ENCODE data around the gene CNNM2.
"Not testable (repeated sequence)": the region's sequence is repeated elsewhere in the genome, so short reads cannot be mapped to it uniquely, and the experiment has no call there.

CNNM2 gene

DNA sequence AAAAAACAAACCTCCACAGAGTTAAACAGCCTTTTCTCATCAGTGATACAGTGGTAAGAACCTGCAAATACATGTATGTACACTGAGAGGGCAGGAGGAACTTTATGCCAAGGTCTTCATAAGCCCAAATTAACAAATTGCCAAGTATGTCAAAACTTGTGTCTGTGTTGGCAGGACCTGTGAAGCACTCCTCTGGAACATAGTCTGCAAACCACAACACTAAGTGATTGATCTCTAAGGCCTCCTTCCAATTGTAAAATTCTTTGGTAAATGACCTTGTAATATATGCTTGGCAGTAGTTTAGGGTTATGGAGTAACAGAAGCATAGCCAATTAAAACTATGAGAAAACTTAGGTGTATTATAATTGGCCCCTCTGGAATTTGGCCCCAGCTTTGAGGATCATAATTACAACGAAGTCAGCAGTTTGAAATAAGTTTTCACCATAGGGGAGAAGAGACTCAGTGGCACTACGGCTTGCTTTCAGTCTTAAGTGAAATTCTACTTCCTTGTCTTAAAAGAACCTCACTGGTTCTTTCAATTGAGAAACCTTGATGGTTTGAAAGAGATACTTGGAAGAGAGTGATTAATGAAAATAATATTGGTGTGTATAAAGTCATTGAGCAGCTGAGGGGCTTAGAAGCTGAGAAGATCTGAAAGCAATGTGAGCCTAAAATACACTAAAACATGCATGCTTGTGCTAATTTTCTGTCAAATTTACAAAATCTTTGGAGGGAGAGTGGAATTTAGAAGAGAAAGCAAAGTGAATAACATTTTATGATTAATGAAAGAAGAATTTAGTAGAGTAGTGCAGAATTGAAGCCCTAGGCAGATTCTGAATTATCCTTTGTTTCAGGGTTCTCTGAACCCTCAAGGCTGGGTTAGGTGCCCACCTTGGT lies 57.6 kb downstream of the CNNM2 start:
- H3K9ac ChIP-seq (ENCODE audit: low read depth, low read length): no peak overlapping the region
- H3K4me3 ChIP-seq (ENCODE audit: low read length): no peak overlapping the region
- no peaks in the 10 kb centered on the region for H3K4me1 ChIP-seq (ENCODE audit: control insufficient read depth, insufficient read depth, low read length)
- H3K36me3 ChIP-seq (ENCODE audit: insufficient read depth, low read length): no peaks in the 10 kb centered on the region
- no peaks in the 10 kb centered on the region for H3K27me3 ChIP-seq (ENCODE audit: control insufficient read depth, insufficient read depth, low read length)
- H3K9me3 ChIP-seq (replicated peaks; ENCODE audit: low read length): no peaks in the 10 kb centered on the region
- H3K4me2 ChIP-seq (ENCODE audit: low read length): no peak overlapping the region

DNA sequence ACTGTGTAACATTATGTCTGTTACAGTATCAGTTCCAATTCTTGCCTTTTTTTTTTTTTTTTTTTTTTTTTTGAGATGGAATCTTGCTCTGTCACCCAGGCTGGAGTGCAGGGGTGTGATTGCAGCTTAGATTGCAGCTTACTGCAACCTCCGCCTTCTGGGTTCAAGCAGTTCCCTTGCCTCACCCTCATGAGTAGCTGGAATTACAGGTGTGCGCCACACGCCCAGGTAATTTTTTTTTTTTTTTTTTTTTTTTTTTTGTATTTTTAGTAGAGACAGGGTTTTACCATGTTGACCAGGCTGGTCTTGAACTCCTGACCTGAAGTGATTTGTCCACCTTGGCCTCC lies 58.3 kb downstream of the CNNM2 start:
- H3K4me2 ChIP-seq (ENCODE audit: low read length); H3K9me3 ChIP-seq (replicated peaks; ENCODE audit: low read length); H3K9ac ChIP-seq (ENCODE audit: low read depth, low read length); H3K4me1 ChIP-seq (ENCODE audit: control insufficient read depth, insufficient read depth, low read length); H3K4me3 ChIP-seq (ENCODE audit: low read length); H3K36me3 ChIP-seq (ENCODE audit: insufficient read depth, low read length); H3K27me3 ChIP-seq (ENCODE audit: control insufficient read depth, insufficient read depth, low read length): not testable (repeated sequence)

GRCh38 chr10:102982296-102982695 lies 64.2 kb downstream of the CNNM2 start:
- H3K9ac ChIP-seq (ENCODE audit: low read depth, low read length): no peak overlapping the region
- H3K4me1 ChIP-seq (ENCODE audit: control insufficient read depth, insufficient read depth, low read length): no peaks in the 10 kb centered on the region
- no peaks in the 10 kb centered on the region for H3K9me3 ChIP-seq (replicated peaks; ENCODE audit: low read length)
- no peaks in the 10 kb centered on the region for H3K36me3 ChIP-seq (ENCODE audit: insufficient read depth, low read length)
- no peak overlapping the region for H3K4me3 ChIP-seq (ENCODE audit: low read length)
- no peak overlapping the region for H3K4me2 ChIP-seq (ENCODE audit: low read length)
- H3K27me3 ChIP-seq (ENCODE audit: control insufficient read depth, insufficient read depth, low read length): no peaks in the 10 kb centered on the region

DNA sequence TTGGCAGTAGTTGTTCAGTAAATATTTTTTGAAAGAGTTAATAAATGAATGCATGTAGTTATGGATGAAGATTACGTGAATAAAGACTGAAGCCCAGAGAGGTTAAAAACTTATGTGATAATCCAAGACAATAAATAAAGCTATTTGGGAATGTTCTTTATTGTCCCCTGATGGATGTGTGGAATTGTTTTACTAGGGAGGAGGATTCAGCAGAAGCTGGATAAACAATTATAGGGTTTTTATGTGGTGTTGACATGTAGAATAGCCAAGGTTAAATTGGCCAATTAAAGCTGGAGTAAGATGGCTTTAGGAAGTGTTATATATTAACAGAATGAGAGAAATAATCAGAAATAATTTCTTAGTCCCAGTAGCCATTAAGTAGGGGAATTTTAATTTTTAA lies 66.0 kb downstream of the CNNM2 start:
- Histone ChIP-seq H3K27me3 (ENCODE audit: control insufficient read depth, insufficient read depth, low read length) (no peaks in the 10 kb centered on the region), H3K36me3 (ENCODE audit: insufficient read depth, low read length) (no peaks in the 10 kb centered on the region), H3K4me1 (ENCODE audit: control insufficient read depth, insufficient read depth, low read length) (peaks cover 5% of the 10 kb centered on the region), H3K9me3 (replicated peaks; ENCODE audit: low read length) (no peaks in the 10 kb centered on the region), H3K4me2 (ENCODE audit: low read length) (no peak overlapping the region), H3K9ac (ENCODE audit: low read depth, low read length) (no peak overlapping the region), H3K4me3 (ENCODE audit: low read length) (no peak overlapping the region)

DNA sequence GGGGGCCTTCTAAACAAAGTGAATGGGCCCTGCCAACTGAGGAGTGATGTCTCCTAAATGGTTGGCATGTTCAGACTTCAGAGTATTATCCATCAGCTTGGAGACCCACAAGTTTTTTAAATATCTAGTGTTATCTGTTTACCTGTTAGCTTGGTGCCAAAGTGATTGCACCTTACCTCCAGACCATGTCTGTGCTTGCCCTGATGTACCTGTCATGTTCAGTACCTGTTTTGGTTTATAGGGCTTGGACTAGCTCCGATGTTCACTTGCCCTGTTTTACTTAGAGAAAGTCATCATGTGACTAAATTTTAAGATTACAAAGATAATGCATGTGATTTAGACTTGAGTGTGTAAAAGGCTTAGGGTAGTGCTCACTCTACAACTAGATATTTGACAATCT lies 67.7 kb downstream of the CNNM2 start:
- H3K9me3 ChIP-seq (replicated peaks; ENCODE audit: low read length): no peaks in the 10 kb centered on the region
- peaks cover 6% of the 10 kb centered on the region for H3K4me1 ChIP-seq (ENCODE audit: control insufficient read depth, insufficient read depth, low read length)
- H3K9ac ChIP-seq (ENCODE audit: low read depth, low read length): no peak overlapping the region
- no peak overlapping the region for H3K4me3 ChIP-seq (ENCODE audit: low read length)
- no peaks in the 10 kb centered on the region for H3K27me3 ChIP-seq (ENCODE audit: control insufficient read depth, insufficient read depth, low read length)
- no peak overlapping the region for H3K4me2 ChIP-seq (ENCODE audit: low read length)
- H3K36me3 ChIP-seq (ENCODE audit: insufficient read depth, low read length): no peaks in the 10 kb centered on the region

GRCh38 chr10:102988404-102989314 lies 70.6 kb downstream of the CNNM2 start:
- Histone ChIP-seq H3K4me1 (ENCODE audit: control insufficient read depth, insufficient read depth, low read length) (peaks cover 6% of the 10 kb centered on the region), H3K27me3 (ENCODE audit: control insufficient read depth, insufficient read depth, low read length) (peaks cover 2% of the 10 kb centered on the region), H3K9me3 (replicated peaks; ENCODE audit: low read length) (no peaks in the 10 kb centered on the region), H3K4me3 (ENCODE audit: low read length) (no peak overlapping the region), H3K4me2 (ENCODE audit: low read length) (peak overlapping the region; percentile 50), H3K9ac (ENCODE audit: low read depth, low read length) (no peak overlapping the region), H3K36me3 (ENCODE audit: insufficient read depth, low read length) (no peaks in the 10 kb centered on the region)

GRCh38 chr10:102994531-102995295 lies 76.6 kb downstream of the CNNM2 start:
- Histone ChIP-seq H3K4me3 (ENCODE audit: low read length) (no peak overlapping the region), H3K9ac (ENCODE audit: low read depth, low read length) (no peak overlapping the region), H3K9me3 (replicated peaks; ENCODE audit: low read length) (no peaks in the 10 kb centered on the region), H3K36me3 (ENCODE audit: insufficient read depth, low read length) (no peaks in the 10 kb centered on the region), H3K4me1 (ENCODE audit: control insufficient read depth, insufficient read depth, low read length) (peaks cover 11% of the 10 kb centered on the region), H3K27me3 (ENCODE audit: control insufficient read depth, insufficient read depth, low read length) (peaks cover 4% of the 10 kb centered on the region), H3K4me2 (ENCODE audit: low read length) (no peak overlapping the region)

DNA sequence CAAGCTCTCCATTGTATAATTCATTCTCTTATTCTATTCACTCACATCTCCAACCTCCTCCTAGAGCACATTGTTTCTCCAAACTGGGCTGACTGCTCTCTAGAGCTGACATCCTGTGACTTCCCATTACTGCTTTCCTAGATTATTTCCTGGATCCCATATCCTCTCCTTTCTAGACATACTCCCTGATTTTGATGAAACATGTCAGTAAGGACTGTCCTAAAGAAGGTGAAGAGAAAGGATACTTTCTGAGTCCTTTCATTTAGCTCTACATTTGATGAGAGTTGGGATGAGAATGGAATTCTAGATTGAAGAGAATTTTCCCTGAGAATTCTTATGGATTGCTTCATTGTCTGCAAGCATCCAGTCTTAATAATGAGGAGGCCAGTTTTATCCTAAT lies 78.8 kb downstream of the CNNM2 start:
- H3K4me1 ChIP-seq (ENCODE audit: control insufficient read depth, insufficient read depth, low read length): peaks cover 11% of the 10 kb centered on the region
- H3K9ac ChIP-seq (ENCODE audit: low read depth, low read length): no peak overlapping the region
- no peaks in the 10 kb centered on the region for H3K9me3 ChIP-seq (replicated peaks; ENCODE audit: low read length)
- no peak overlapping the region for H3K4me3 ChIP-seq (ENCODE audit: low read length)
- H3K36me3 ChIP-seq (ENCODE audit: insufficient read depth, low read length): no peaks in the 10 kb centered on the region
- H3K27me3 ChIP-seq (ENCODE audit: control insufficient read depth, insufficient read depth, low read length): peaks cover 4% of the 10 kb centered on the region
- H3K4me2 ChIP-seq (ENCODE audit: low read length): no peak overlapping the region

GRCh38 chr10:102997998-102998397 lies 79.9 kb downstream of the CNNM2 start:
- H3K4me3 ChIP-seq (ENCODE audit: low read length): no peak overlapping the region
- no peaks in the 10 kb centered on the region for H3K9me3 ChIP-seq (replicated peaks; ENCODE audit: low read length)
- no peak overlapping the region for H3K9ac ChIP-seq (ENCODE audit: low read depth, low read length)
- no peak overlapping the region for H3K4me2 ChIP-seq (ENCODE audit: low read length)
- H3K36me3 ChIP-seq (ENCODE audit: insufficient read depth, low read length): no peaks in the 10 kb centered on the region
- peaks cover 4% of the 10 kb centered on the region for H3K27me3 ChIP-seq (ENCODE audit: control insufficient read depth, insufficient read depth, low read length)
- peaks cover 11% of the 10 kb centered on the region for H3K4me1 ChIP-seq (ENCODE audit: control insufficient read depth, insufficient read depth, low read length)

DNA sequence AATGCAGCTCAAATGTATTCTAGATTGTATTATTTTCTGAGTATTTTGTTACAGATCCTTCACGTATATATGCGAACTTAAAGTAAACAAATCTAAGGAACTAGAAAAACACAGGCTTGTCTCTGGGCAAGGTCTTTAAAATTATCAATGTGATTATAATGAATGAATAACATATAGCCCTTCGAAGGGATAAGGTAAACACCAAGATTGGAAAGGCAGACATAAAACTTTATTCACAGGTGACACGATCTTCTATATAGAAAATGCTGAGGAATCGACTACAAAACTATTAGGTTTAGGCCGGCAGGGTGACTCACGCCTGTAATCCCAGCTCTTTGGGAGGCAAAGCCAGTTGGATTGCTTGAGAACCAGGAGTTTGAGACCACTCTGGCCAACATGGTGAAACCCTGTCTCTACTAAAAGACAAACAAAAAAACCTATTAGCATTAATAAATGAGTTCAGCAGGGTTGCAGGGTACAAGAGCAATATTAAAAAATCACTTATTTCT lies 80.4 kb downstream of the CNNM2 start:
- no peak overlapping the region for H3K4me3 ChIP-seq (ENCODE audit: low read length)
- H3K9ac ChIP-seq (ENCODE audit: low read depth, low read length): no peak overlapping the region
- H3K4me2 ChIP-seq (ENCODE audit: low read length): no peak overlapping the region
- H3K4me1 ChIP-seq (ENCODE audit: control insufficient read depth, insufficient read depth, low read length): peaks cover 11% of the 10 kb centered on the region
- H3K9me3 ChIP-seq (replicated peaks; ENCODE audit: low read length): no peaks in the 10 kb centered on the region
- peaks cover 4% of the 10 kb centered on the region for H3K27me3 ChIP-seq (ENCODE audit: control insufficient read depth, insufficient read depth, low read length)
- no peaks in the 10 kb centered on the region for H3K36me3 ChIP-seq (ENCODE audit: insufficient read depth, low read length)

- H3K4me2 ChIP-seq (ENCODE audit: low read length); H3K27me3 ChIP-seq (ENCODE audit: control insufficient read depth, insufficient read depth, low read length); H3K9me3 ChIP-seq (replicated peaks; ENCODE audit: low read length); H3K4me3 ChIP-seq (ENCODE audit: low read length); H3K36me3 ChIP-seq (ENCODE audit: insufficient read depth, low read length); H3K9ac ChIP-seq (ENCODE audit: low read depth, low read length): not testable (repeated sequence)
- H3K4me1 ChIP-seq (ENCODE audit: control insufficient read depth, insufficient read depth, low read length): peaks cover 11% of the 10 kb centered on the region
Measured at GRCh38 chr10:103000050-103000449, 82.0 kb downstream of the CNNM2 start.

All from skeletal muscle satellite cell (primary cell).